ENCODE measurements around the gene DACT2.
"Not testable (repeated sequence)": the region's sequence is repeated elsewhere in the genome, so short reads cannot be mapped to it uniquely, and the experiment has no call there.

Gene DACT2, protein sequence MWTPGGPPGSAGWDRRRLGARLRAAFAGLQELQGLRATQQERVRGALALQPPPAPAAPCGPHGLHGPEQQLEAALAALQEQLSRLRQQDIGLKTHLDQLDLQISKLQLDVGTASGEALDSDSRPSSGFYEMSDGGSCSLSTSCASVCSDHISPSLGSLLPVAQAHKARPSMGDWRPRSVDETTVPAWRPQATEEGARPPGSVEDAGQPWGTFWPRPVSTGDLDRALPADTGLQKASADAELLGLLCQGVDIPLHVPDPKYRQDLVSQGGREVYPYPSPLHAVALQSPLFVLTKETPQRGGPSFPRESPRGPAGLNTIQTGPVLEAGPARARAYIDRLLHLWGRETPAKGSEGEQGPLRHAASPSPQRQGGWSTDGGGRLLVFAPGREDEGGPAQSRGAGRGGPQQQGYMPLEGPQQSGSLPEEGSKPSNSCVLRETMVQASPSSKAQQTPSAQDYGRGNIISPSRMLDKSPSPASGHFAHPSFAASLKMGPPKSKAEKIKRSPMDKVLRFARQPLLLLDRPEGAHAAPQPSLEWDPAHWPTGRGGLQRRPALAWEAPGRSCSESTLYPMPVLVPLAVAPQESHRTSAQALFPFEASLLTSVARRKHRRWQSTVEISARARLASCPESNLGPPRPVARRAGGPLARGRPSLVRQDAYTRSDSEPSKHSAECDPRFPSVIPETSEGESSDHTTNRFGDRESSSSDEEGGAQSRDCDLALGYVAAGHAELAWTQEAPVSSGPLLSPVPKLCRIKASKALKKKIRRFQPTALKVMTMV

DNA sequence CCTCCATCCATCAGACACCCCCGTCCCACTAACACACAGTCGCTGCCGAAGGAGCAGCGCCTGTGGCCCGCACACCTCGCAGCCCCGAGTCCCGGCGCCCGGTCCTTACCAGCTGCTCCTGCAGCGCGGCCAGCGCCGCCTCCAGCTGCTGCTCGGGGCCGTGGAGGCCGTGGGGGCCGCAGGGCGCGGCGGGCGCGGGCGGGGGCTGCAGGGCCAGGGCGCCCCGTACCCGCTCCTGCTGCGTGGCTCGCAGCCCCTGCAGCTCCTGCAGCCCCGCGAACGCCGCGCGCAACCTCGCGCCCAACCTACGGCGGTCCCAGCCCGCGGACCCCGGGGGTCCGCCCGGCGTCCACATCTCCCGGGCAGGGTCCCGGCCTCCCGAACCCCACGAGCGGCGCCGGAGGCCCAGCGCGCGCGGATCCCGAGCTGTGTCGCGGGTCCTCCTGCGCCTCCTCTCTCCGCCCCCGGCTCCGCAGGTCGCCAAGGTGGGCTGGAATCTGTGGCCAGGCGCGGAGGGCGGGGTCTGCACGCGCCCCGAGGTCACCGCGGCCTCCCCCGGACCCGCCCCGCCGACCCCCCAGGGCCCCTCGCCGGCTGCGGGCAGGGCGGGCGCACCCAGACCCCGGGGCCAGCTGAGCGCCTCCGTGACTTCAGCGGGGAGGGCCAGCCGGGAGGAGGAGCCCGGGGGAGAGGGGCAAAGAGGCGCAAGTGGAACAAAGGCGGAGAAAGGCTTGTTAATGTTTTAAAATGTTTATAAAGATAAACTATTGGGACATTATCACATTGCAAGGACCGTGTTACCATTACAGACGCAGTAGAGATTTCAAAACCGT lies at the start of gene DACT2:
Gene DACT2, minus strand, starts transcription at position 499 of the 833 bp plus-strand sequence. Its CDS starts 144 bp downstream, at position 355.
- DNase-seq = no peak
- in situ Hi-C loops (cut with HindIII; ENCODE audit: low pct_ligation_motif_present, low pct_unique_long_range_greater_than_20kb, low sequenced_read_pairs) = no loop called here

DNA sequence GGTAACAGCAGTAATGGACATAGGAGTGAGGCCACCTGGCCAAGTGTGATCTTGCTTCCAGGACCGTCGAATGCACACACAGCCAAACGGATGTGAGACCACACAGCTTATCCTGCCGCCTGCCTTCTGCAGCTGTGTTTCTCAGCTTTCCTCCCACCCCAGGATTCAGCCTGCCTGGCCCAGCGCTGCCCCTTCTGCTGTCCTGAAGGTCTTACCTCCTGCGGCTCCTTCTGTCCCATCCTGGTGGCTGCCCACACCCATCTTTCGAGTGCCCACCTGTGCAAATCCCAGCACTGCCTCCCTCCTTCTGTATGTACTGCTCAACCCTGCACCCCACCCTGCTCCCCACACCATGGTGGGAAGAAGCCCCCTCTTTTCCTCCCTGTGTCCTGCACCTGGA lies 49.4 kb upstream of the DACT2 start:
- no peak for DNase-seq
- in situ Hi-C loops (cut with HindIII; ENCODE audit: low pct_ligation_motif_present, low pct_unique_long_range_greater_than_20kb, low sequenced_read_pairs) = no loop called here

DNA sequence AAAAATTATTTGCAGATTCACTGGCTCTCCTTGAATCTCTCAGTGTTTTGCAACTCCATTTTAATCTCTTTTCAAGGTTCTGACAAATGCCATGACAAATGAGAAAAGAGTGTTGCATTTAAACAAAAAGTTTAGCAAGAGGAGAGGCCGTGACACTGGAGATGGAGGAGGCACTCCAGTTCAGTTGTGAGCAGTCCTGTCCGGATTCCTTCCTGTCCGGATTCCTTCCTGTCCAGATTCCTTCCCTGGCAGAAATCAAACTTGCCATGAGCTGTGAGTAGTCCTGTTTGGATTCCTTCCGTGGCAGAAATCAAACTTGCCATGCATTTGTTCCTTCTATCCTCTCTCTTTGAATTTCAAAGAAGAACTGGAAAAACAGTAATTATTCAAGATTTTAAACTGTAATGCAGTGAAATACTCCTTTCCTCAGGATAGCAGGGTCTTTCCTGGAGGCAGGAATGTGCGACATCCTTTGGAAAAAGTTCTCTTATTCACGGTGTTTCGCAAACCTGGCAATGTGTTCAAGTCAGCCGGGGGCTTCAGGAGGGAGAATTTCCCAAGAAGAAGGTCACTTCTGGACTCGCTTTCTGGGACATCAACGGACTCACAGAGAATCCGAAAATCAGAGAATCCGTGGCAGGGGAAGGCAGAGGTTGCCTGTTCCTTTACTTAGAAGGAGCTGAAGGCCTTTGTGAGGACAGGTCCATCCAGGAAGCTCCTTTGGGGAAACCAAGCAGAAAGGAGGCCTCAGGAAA lies 48.7 kb upstream of the DACT2 start:
- no peak for DNase-seq
- in situ Hi-C loops (cut with HindIII; ENCODE audit: low pct_ligation_motif_present, low pct_unique_long_range_greater_than_20kb, low sequenced_read_pairs) = no loop called here

DNA sequence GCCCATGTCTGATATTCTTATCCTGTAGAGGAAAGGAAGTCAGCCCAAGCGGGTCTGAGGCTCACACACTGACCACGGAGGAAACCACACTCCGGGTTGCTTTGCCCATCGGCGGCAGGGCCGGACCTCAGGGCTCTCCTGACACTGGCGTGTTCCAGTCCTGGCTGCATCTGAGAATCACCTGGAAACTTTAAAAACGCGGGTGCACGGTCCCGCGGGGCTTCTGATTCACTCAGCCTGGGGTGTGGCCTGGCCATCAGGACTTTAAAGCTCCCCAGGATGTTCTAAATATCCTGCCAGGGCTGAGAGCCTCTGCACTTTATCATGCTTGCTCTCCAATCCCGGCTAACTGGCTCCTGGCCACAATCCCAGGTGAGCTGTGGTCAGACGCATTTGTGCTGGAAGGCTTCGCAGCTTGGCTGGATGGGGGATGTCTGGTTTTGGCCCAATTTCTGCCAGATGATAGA lies 47.7 kb upstream of the DACT2 start:
- no peak for DNase-seq
- in situ Hi-C loops (cut with HindIII; ENCODE audit: low pct_ligation_motif_present, low pct_unique_long_range_greater_than_20kb, low sequenced_read_pairs) = no loop called here

- DNase-seq = no peak
- in situ Hi-C loops (cut with HindIII; ENCODE audit: low pct_ligation_motif_present, low pct_unique_long_range_greater_than_20kb, low sequenced_read_pairs) = no loop called here
These were observed 46.9 kb upstream of the DACT2 start for GRCh38 chr6:168366473-168366872.

GRCh38 chr6:168365422-168366165 lies 46.0 kb upstream of the DACT2 start:
- in situ Hi-C loops (cut with HindIII; ENCODE audit: low pct_ligation_motif_present, low pct_unique_long_range_greater_than_20kb, low sequenced_read_pairs) = no loop called here
- no peak for DNase-seq

DNA sequence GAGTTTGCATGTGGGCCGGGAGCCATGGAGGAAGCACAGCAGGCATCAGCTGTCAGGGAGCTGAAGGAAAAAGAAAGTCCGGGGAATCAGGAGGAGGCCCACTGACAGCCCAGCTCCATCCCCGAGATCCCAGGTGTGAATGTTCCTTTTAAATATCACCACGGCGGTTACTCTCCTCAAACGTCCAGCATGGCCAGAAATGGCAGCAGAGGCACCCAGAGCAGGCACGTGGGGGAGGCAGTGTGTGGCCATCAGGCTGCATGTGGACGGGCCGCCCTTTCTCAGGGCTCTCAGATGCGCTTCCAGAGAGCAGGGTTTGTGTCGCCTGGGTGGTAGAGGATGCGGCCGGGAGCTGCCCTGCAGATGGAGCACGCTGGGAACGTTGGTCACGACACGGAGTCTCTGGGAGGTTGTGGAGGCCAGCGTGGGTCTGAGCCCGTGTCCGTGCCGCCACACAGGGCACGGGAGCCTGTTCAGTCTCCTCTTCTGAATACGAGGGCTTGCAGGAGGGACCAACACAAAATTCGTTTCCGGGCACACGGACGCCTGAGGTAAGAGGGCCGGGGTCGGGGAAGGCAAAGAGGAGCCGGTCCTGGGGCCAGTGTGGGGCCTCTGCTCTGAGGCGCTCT lies 45.3 kb upstream of the DACT2 start:
- in situ Hi-C loops (cut with HindIII; ENCODE audit: low pct_ligation_motif_present, low pct_unique_long_range_greater_than_20kb, low sequenced_read_pairs) = no loop called here

DNA sequence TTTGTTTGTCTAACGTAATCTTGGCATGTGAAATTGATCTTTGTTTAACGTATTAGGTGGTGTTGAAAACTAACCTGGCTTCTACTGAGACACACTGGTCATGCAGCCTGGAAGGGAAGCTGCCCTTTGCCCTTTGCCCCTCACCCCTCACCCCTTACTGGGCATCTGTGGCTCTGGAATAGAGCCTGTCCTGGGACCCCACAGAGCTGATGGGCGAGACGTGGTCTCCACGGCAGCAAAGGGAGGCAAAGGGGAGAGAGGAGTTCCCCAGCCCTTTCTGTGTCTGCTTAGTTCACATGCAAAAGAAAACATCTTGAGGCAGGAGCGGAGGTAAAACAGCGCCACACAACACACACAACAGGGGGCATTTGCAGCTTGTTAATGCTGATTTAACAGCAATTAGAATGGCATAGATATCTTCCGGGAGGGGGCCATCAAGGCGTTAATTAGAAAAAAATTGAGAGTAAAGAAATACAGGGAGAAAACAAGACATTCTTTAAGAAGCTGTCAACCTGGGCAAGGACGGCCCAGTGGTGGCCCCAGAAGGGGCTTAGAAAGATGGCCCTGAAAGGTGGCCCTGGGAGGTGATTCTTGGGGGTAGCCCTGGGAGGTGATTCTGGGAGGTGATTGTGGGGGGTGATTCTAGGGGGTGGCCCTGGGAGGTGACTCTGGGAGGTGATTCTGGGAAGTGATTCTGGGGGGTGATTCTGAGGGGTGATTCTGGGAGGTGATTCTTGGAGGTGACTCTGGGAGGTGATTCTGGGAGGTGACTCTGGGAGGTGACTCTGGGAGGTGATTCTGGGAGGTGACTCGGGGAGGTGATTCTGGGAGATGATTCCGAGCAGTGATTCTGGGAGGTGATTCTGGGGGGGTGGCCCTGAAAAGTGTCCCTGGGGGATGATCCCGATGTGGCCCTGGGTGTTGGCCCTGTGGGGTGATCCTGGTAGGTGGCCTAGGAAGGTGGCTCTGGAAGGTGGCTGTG lies 44.5 kb upstream of the DACT2 start:
- in situ Hi-C loops (cut with HindIII; ENCODE audit: low pct_ligation_motif_present, low pct_unique_long_range_greater_than_20kb, low sequenced_read_pairs) = no loop called here
- no peak for DNase-seq

More for the DNA sequence above, 45.3 kb upstream of the DACT2 start:
- no peak for DNase-seq

- no peak for DNase-seq
- in situ Hi-C loops (cut with HindIII; ENCODE audit: low pct_ligation_motif_present, low pct_unique_long_range_greater_than_20kb, low sequenced_read_pairs) = no loop called here
These were observed 43.7 kb upstream of the DACT2 start for GRCh38 chr6:168363302-168363701.

DNA sequence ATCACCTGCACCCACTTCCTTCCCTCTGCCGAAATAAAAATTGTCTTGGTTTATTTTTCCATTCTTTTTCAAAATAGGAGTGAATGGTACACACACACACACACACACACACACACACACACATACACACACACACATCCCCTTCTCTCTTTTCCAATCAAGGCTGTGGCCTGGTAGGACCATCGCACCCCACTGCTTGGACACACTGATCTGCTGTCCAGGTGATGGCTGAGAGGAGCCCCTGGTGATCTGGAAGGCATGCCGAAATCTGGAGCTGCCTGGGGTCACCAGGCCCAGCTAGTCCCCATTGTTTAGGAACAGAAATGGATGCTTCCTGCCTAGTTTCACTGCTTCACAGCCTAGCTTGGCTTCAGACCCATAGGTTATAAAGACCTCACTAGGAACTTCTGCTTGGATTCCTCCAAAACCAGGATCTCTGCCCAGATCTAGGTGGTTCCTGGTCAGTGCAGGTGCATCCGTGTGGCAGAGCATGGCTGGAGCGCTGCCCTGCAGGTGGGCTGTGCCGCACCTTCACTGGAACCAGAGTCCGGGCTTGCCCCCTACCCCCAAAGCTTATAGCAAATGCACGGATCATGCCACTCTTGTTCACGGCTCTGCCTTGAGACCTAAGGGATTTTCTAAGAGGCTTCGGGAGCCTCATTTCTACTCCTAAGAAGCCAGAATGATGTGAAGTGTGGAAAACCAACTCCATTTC lies 42.9 kb upstream of the DACT2 start:
- no peak for DNase-seq
- in situ Hi-C loops (cut with HindIII; ENCODE audit: low pct_ligation_motif_present, low pct_unique_long_range_greater_than_20kb, low sequenced_read_pairs) = no loop called here

GRCh38 chr6:168361766-168362165 lies 42.2 kb upstream of the DACT2 start:
- DNase-seq = no peak
- in situ Hi-C loops (cut with HindIII; ENCODE audit: low pct_ligation_motif_present, low pct_unique_long_range_greater_than_20kb, low sequenced_read_pairs) = no loop called here

GRCh38 chr6:168359794-168360193 lies 40.2 kb upstream of the DACT2 start:
- DNase-seq = no peak
- in situ Hi-C loops (cut with HindIII; ENCODE audit: low pct_ligation_motif_present, low pct_unique_long_range_greater_than_20kb, low sequenced_read_pairs) = no loop called here

- DNase-seq = no peak
- in situ Hi-C loops (cut with HindIII; ENCODE audit: low pct_ligation_motif_present, low pct_unique_long_range_greater_than_20kb, low sequenced_read_pairs) = no loop called here
These were observed 39.4 kb upstream of the DACT2 start for GRCh38 chr6:168358842-168359420.

GRCh38 chr6:168356872-168357271 lies 37.3 kb upstream of the DACT2 start:
- DNase-seq; in situ Hi-C loops (cut with HindIII; ENCODE audit: low pct_ligation_motif_present, low pct_unique_long_range_greater_than_20kb, low sequenced_read_pairs): not testable (repeated sequence)
